OCI-LY7 (cell line): ENCODE measurements around the gene N4BP2. TPM values are rescaled to one million over a fixed set of nuclear protein-coding genes. Genes with fewer than 3 reads are reported as not detected.

Experiments
- BruUV-seq: library from RNA; stranded (reverse); fragments of 400-500 nt; replicated peaks from 2 replicates; lab custom pipeline; 2021; lab: Mats Ljungman, UMichigan
- CTCF ChIA-PET: fragments of 300-600 bp; sonication (Branson Sonifier 250); formaldehyde crosslinking; loops from one replicate; lab custom pipeline; 2022; ENCODE audit warnings: antibody characterized with exemption; ENCODE audit not compliant: unreplicated experiment; lab: Charles Lee
- POLR2A ChIA-PET: fragments of 300-600 bp; sonication (Branson Sonifier 250); formaldehyde crosslinking; loops from one replicate; lab custom pipeline; 2022; ENCODE audit warnings: antibody characterized with exemption; lab: Charles Lee
- DNase-seq: peaks from one replicate; pipeline ENCODE4 v3.0.0-alpha.2; 2015; ENCODE audit warnings: low spot score
- H2AFZ ChIP-seq: fragments of 200-600 bp; sonication (generic), shearing (Covaris generic); 2 replicates; pipeline ENCODE4 v1.6.1; 2014; ENCODE audit warnings: mild to moderate bottlenecking, antibody characterized with exemption, low read length, moderate library complexity
- H3K27ac ChIP-seq: fragments of 200-600 bp; sonication (generic); 2 replicates; pipeline ENCODE4 v1.5.1; 2014; ENCODE audit warnings: mixed run types, low read depth, mild to moderate bottlenecking, moderate library complexity, low read length, inconsistent platforms; ENCODE audit not compliant: poor library complexity, severe bottlenecking
- H3K36me3 ChIP-seq: fragments of 200-600 bp; sonication (generic); 2 replicates; pipeline ENCODE4 v1.6.1; 2014; ENCODE audit warnings: mild to moderate bottlenecking, antibody characterized with exemption, low read length, moderate library complexity, mixed read lengths; ENCODE audit not compliant: insufficient read depth
- H3K4me1 ChIP-seq: fragments of 200-600 bp; sonication (generic); 2 replicates; pipeline ENCODE4 v1.5.1; 2014; ENCODE audit warnings: mild to moderate bottlenecking, low read length; ENCODE audit not compliant: insufficient read depth, poor library complexity, severe bottlenecking
- H3K4me2 ChIP-seq: fragments of 200-600 bp; sonication (generic); 2 replicates; pipeline ENCODE4 v1.6.1; 2014; ENCODE audit warnings: mild to moderate bottlenecking, low read length
- H3K4me3 ChIP-seq: fragments of 200-600 bp; sonication (generic); 2 replicates; pipeline ENCODE4 v1.5.1; 2014; ENCODE audit warnings: mild to moderate bottlenecking, low read depth, low read length; ENCODE audit not compliant: poor library complexity, severe bottlenecking
- H3K79me2 ChIP-seq: fragments of 200-600 bp; sonication (generic); 2 replicates; pipeline ENCODE4 v1.6.1; 2016; ENCODE audit warnings: low read depth, mild to moderate bottlenecking, low read length, moderate library complexity, mixed read lengths; ENCODE audit not compliant: insufficient read depth
- H3K9me2 ChIP-seq: fragments of 200-600 bp; sonication (generic); 2 replicates; pipeline ENCODE4 v1.6.1; 2016; ENCODE audit warnings: mild to moderate bottlenecking, low read length, mixed read lengths; ENCODE audit not compliant: insufficient read depth
- H3K9me3 ChIP-seq: fragments of 200-600 bp; sonication (generic); 2 replicates; pipeline ENCODE4 v1.6.1; 2014; ENCODE audit warnings: mild to moderate bottlenecking, mixed run types, low read length, mixed read lengths
- H4K20me1 ChIP-seq: fragments of 200-600 bp; sonication (generic); 2 replicates; pipeline ENCODE4 v1.6.1; 2014; ENCODE audit warnings: mild to moderate bottlenecking, antibody characterized with exemption, low read length, moderate library complexity, mixed read lengths; ENCODE audit not compliant: insufficient read depth
- CTCF ChIP-seq: fragments of 200-600 bp; sonication (generic); conservative IDR thresholded peaks from 2 replicates; pipeline ENCODE4 v1.5.1; 2014; ENCODE audit warnings: mild to moderate bottlenecking, antibody characterized with exemption, low read length, moderate library complexity, mixed read lengths
- EZH2phosphoT487 ChIP-seq: fragments of 200-600 bp; sonication (generic); IDR thresholded peaks from 2 replicates; pipeline ENCODE4 v1.6.1; 2018; ENCODE audit warnings: low read depth, borderline replicate concordance, mild to moderate bottlenecking, mixed run types, antibody characterized with exemption, low read length, moderate library complexity, mixed read lengths
- intact Hi-C: fragments of 100-400 bp; cut with micrococcal nuclease; formaldehyde crosslinking; loops from one replicate; pipeline ENCODE4 v1.10.0; 2022; ENCODE audit not compliant: unreplicated experiment
- total RNA-seq, 2 experiments: library from RNA; depleted of rRNA in 1 of 2; stranded (reverse); fragments of >200 nt in 1 of 2; shearing (Covaris generic) in 1 of 2; gene quantifications; 2 replicates each; pipeline ENCODE4 v1.2.3, GENCODE V29; 2014 to 2022

N4BP2 gene
- total RNA-seq, 2 experiments from 2014 or later: 11.4 to 17.8 TPM

GRCh38 chr4:40033613-40034012, 23.0 kb upstream of the N4BP2 start:
- H3K4me2 ChIP-seq: no peak overlapping the region
- no peaks in the 10 kb centered on the region for H3K79me2 ChIP-seq
- no peaks in the 10 kb centered on the region for H3K36me3 ChIP-seq
- ChIA-PET POLR2A (no interaction called here), CTCF (no interaction called here)
- H3K27ac ChIP-seq: no peak overlapping the region
- H3K9me3 ChIP-seq: no peaks in the 10 kb centered on the region
- no peak for DNase-seq
- H3K4me1 ChIP-seq: no peaks in the 10 kb centered on the region
- H3K9me2 ChIP-seq: no peaks in the 10 kb centered on the region
- no TSS peak for BruUV-seq
- TF ChIP-seq CTCF (no peak), EZH2phosphoT487 (no peak)
- no peaks in the 10 kb centered on the region for H4K20me1 ChIP-seq
- no peak overlapping the region for H3K4me3 ChIP-seq
- no peak overlapping the region for H2AFZ ChIP-seq
- intact Hi-C loops: no loop called here

- Histone ChIP-seq H3K9me3 (no peaks in the 10 kb centered on the region), H3K9me2 (no peaks in the 10 kb centered on the region), H2AFZ (no peak overlapping the region), H3K4me1 (no peaks in the 10 kb centered on the region), H3K36me3 (no peaks in the 10 kb centered on the region), H3K79me2 (no peaks in the 10 kb centered on the region), H3K4me3 (no peak overlapping the region), H3K4me2 (no peak overlapping the region), H3K27ac (no peak overlapping the region), H4K20me1 (no peaks in the 10 kb centered on the region)
- ChIA-PET CTCF (no interaction called here), POLR2A (interaction anchor here (0.7 kb wide), 1 partner anchor 171 kb away, joined by 5 read pairs; no protein-coding TSS in a partner anchor)
- intact Hi-C loops: no loop called here
- DNase-seq: no peak
- BruUV-seq: no TSS peak
- TF ChIP-seq EZH2phosphoT487: no peak
- TF ChIP-seq CTCF: no peak
Measured at GRCh38 chr4:40038977-40039376, 17.7 kb upstream of the N4BP2 start.

GRCh38 chr4:40040908-40041307, 15.7 kb upstream of the N4BP2 start:
- BruUV-seq: no TSS peak
- Histone ChIP-seq H2AFZ (no peak overlapping the region), H3K79me2 (no peaks in the 10 kb centered on the region), H4K20me1 (no peaks in the 10 kb centered on the region), H3K4me3 (no peak overlapping the region), H3K36me3 (no peaks in the 10 kb centered on the region), H3K9me3 (no peaks in the 10 kb centered on the region), H3K9me2 (no peaks in the 10 kb centered on the region), H3K4me1 (no peaks in the 10 kb centered on the region), H3K4me2 (no peak overlapping the region), H3K27ac (no peak overlapping the region)
- DNase-seq: no peak
- POLR2A ChIA-PET: no interaction called here
- CTCF ChIA-PET: no interaction called here
- intact Hi-C loops: no loop called here
- TF ChIP-seq CTCF: no peak
- no peak for TF ChIP-seq EZH2phosphoT487
